NCI-H524 (cell line): Measurements from ENCODE around the gene MKRN2.
"Not testable (repeated sequence)": the region's sequence is repeated elsewhere in the genome, so short reads cannot be mapped to it uniquely, and the experiment has no call there.

ENCODE experiments used
- DNase-seq, 2 experiments: peaks; one replicate each; lab custom pipeline; 2025; lab: John Stamatoyannopoulos, UW

MKRN2 gene

GRCh38 chr3:12588039-12589009 is 31.4 kb downstream of the MKRN2 start:
- DNase-seq, result peak; percentile 41 to 75

GRCh38 chr3:12590096-12590495 is 33.2 kb downstream of the MKRN2 start:
- no peak for DNase-seq

GRCh38 chr3:12591456-12591855 is 34.6 kb downstream of the MKRN2 start:
- DNase-seq, result no peak

- no peak for DNase-seq
Measured at GRCh38 chr3:12591997-12592715, 35.3 kb downstream of the MKRN2 start.

GRCh38 chr3:12593473-12593872 is 36.6 kb downstream of the MKRN2 start:
- DNase-seq, result peak; percentile 59 to 94

GRCh38 chr3:12598890-12599289 is 42.0 kb downstream of the MKRN2 start:
- no peak for DNase-seq

- DNase-seq, result peak in 1 of 2 experiments; percentile 11
Measured at GRCh38 chr3:12601072-12601471, 44.2 kb downstream of the MKRN2 start.

GRCh38 chr3:12603969-12604368 is 47.1 kb downstream of the MKRN2 start:
- no peak for DNase-seq

GRCh38 chr3:12608376-12608775 is 51.5 kb downstream of the MKRN2 start:
- no peak for DNase-seq

GRCh38 chr3:12611117-12611516 is 54.2 kb downstream of the MKRN2 start:
- DNase-seq, result no peak

GRCh38 chr3:12612514-12613226 is 55.8 kb downstream of the MKRN2 start:
- no peak for DNase-seq

- no peak for DNase-seq
Measured at GRCh38 chr3:12613250-12613649, 56.4 kb downstream of the MKRN2 start.

- no peak for DNase-seq
Measured at GRCh38 chr3:12615266-12615665, 58.4 kb downstream of the MKRN2 start.

- DNase-seq, result no peak
Measured at GRCh38 chr3:12618426-12618825, 61.5 kb downstream of the MKRN2 start.

GRCh38 chr3:12620305-12620704 is 63.4 kb downstream of the MKRN2 start:
- DNase-seq, result no peak

- DNase-seq, result no peak
Measured at GRCh38 chr3:12620729-12621128, 63.8 kb downstream of the MKRN2 start.

GRCh38 chr3:12622335-12622734 is 65.4 kb downstream of the MKRN2 start:
- no peak for DNase-seq

- DNase-seq, result no peak
Measured at GRCh38 chr3:12624056-12624455, 67.2 kb downstream of the MKRN2 start.

GRCh38 chr3:12624964-12625363 is 68.1 kb downstream of the MKRN2 start:
- not testable (repeated sequence) for DNase-seq

- DNase-seq, result no peak
Measured at GRCh38 chr3:12627370-12627769, 70.5 kb downstream of the MKRN2 start.

GRCh38 chr3:12628813-12629212 is 71.9 kb downstream of the MKRN2 start:
- no peak for DNase-seq

- DNase-seq, result no peak
Measured at GRCh38 chr3:12629560-12629959, 72.7 kb downstream of the MKRN2 start.
